Measurements from ENCODE around the gene TMBIM4.
A peak's percentile ranks its signal among the peaks of the same experiment; 100 is the strongest.
"Not testable (repeated sequence)": the region's sequence is repeated elsewhere in the genome, so short reads cannot be mapped to it uniquely, and the experiment has no call there.

The TMBIM4 gene

GRCh38 chr12:66169221-66170170 is at the start of gene TMBIM4:
TSS of gene TMBIM4 (minus strand) at chr12:66169996. CDS start at chr12:66169951, 45 bp downstream.
- peak; percentile 89 for DNase-seq

GRCh38 chr12:66217342-66217917 is 47.6 kb upstream of the TMBIM4 start:
- DNase-seq = no peak

GRCh38 chr12:66213011-66213410 is 43.2 kb upstream of the TMBIM4 start:
- DNase-seq = not testable (repeated sequence)

- DNase-seq = not testable (repeated sequence)
Measured at GRCh38 chr12:66211573-66211972, 41.8 kb upstream of the TMBIM4 start.

DNA sequence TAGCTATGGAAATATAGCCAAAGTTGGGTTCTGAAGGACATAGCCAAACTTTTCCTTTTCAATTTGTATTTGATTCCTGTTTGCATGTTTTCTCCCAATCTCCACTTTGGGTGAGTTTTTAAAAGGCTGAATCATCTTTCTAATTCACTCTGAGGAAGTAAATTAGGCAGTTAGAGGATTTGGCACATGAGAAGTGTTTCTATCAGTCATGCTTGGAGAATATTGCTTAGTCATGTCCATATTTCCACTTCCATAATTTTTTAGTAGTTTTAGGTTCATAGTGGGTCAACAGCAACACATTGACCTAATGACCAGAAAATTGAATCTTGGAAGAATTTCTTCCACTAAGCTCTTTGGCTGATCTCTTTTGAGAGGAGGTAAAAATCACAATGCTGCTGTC is 41.0 kb upstream of the TMBIM4 start:
- DNase-seq = no peak

- DNase-seq = no peak
Measured at GRCh38 chr12:66206141-66206540, 36.3 kb upstream of the TMBIM4 start.

- no peak for DNase-seq
Measured at GRCh38 chr12:66203820-66204219, 34.0 kb upstream of the TMBIM4 start.

GRCh38 chr12:66199831-66200509 is 30.2 kb upstream of the TMBIM4 start:
- DNase-seq = no peak

GRCh38 chr12:66199141-66199540 is 29.3 kb upstream of the TMBIM4 start:
- DNase-seq = no peak

- DNase-seq = no peak
Measured at GRCh38 chr12:66197495-66197921, 27.7 kb upstream of the TMBIM4 start.

GRCh38 chr12:66196806-66197205 is 27.0 kb upstream of the TMBIM4 start:
- DNase-seq = no peak

GRCh38 chr12:66195242-66195641 is 25.4 kb upstream of the TMBIM4 start:
- DNase-seq = no peak

DNA sequence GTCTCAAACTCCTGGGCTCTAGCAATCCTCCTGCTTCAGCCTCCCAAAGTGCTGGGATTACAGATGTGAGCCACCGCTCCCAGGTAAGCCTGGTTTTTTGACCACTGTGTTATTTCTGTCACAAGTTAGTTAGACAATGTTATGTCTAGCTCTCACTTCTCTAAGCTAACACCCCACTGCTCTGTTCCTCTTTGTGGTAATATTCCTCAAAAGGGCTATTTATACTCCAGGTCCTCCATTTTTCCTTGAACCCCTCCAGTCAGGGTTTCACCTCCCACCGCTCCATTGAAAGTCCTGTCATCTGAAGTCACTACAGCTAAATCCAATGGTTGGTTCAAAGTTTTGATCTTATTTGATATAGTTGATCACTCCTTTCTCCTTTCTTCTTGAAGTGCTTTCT is 24.3 kb upstream of the TMBIM4 start:
- DNase-seq = no peak

GRCh38 chr12:66191547-66192126 is 21.8 kb upstream of the TMBIM4 start:
- no peak for DNase-seq

- no peak for DNase-seq
Measured at GRCh38 chr12:66190519-66191370, 20.9 kb upstream of the TMBIM4 start.

DNA sequence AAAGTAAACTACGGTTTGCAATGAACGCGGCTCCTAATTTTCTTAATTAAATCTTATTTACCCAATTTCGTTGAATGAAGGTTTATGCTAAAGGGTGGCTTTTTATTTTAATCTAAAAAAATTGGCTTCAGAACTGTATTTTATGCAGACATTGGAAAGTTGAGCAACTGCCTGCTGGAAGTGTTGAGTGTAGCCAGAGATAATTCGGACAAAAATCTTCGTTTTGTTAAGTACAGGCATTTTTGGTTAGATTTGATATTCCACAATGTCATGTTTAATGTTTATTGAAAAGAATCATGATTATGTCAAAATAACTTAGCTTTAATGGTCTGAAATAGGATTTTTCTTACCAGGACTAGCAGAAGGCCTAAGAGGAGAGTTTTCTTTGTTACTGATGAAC is 20.1 kb upstream of the TMBIM4 start:
- DNase-seq = no peak

DNA sequence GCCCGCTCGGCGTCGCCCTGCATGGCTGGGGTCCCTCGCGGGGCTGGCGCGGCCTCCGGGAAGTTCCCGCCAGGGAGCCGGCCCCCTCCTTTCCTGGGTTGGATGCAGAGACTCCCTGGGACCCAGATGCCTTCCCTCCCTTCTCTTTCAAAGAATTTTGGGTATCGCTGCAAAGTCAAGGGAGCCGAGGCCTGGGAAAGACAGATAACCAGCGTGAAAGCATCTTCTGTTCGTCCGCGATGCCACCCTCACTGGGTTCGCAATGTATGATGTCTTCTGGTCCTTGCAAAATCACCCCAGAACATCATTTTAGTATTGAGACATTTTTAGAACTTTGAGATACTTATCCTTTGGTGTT is 19.7 kb upstream of the TMBIM4 start:
- DNase-seq = no peak

GRCh38 chr12:66188584-66189485 is 19.0 kb upstream of the TMBIM4 start, which contains the start of gene IRAK3:
TSS of gene IRAK3 (plus strand) at chr12:66189214. CDS start at chr12:66189300, 86 bp downstream.
- peak; percentile 46 for DNase-seq

GRCh38 chr12:66187821-66188220 is 18.0 kb upstream of the TMBIM4 start:
- DNase-seq = no peak

- DNase-seq = no peak
Measured at GRCh38 chr12:66187036-66187435, 17.2 kb upstream of the TMBIM4 start.

DNA sequence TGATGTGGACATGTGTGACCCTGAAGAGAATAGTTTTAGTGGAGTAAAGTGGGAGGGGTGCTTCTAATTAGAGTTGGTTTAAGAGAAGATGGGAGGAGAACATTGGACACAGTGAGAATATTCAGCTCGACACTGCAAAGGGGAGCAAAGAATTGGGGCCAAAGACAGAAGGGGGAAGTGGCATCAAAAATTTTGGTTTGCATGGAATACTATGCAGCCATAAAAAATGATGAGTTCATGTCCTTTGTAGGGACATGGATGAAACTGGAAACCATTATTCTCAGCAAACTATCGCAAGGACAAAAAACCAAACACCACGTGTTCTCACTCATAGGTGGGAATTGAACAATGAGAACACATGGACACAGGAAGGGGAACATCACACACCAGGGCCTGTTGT is 15.0 kb upstream of the TMBIM4 start:
- DNase-seq = not testable (repeated sequence)

Data from CD4-positive, alpha-beta T cell treated with Interleukin-17A for 1 hour (primary cell).